GM12878 (cell line): ENCODE data around the gene TMEM214. TPM values are rescaled to one million over a fixed set of nuclear protein-coding genes. Genes with fewer than 3 reads are reported as not detected.

Source experiments
- CEBPZ ChIP-seq: fragments of 150-350 bp; IDR thresholded peaks from 2 replicates; pipeline ENCODE4 v1.6.1; 2016; ENCODE audit warnings: low read depth, low read length
- CREM ChIP-seq: IDR thresholded peaks from 2 replicates; pipeline ENCODE4 v1.6.1; 2014; ENCODE audit warnings: antibody characterized with exemption, low read depth
- DPF2 ChIP-seq: fragments of 450-650 bp; IDR thresholded peaks from 2 replicates; pipeline ENCODE4 v1.6.1; 2017; ENCODE audit warnings: mild to moderate bottlenecking
- FOXM1 ChIP-seq: IDR thresholded peaks from 2 replicates; pipeline ENCODE4 v1.6.1; 2012; ENCODE audit warnings: low read depth, mild to moderate bottlenecking, inconsistent platforms, low read length, moderate library complexity
- GABPA ChIP-seq: IDR thresholded peaks from 2 replicates; pipeline ENCODE4 v1.6.1; 2014; ENCODE audit warnings: antibody characterized with exemption, low read depth, mild to moderate bottlenecking, inconsistent platforms
- GATAD2B ChIP-seq: fragments of 450-650 bp; conservative IDR thresholded peaks from 2 replicates; pipeline ENCODE4 v1.6.1; 2017; ENCODE audit warnings: low read depth, mild to moderate bottlenecking, moderate library complexity
- HDGF ChIP-seq: fragments of 450-650 bp; IDR thresholded peaks from 2 replicates; pipeline ENCODE4 v1.6.1; 2016; ENCODE audit warnings: antibody characterized with exemption
- JUND ChIP-seq: IDR thresholded peaks from 2 replicates; pipeline ENCODE4 v1.6.1; 2012; ENCODE audit warnings: low read depth, mild to moderate bottlenecking, low read length, improper control_type of control experiment, moderate library complexity
- RCOR1 ChIP-seq: conservative IDR thresholded peaks from 2 replicates; pipeline ENCODE4 v1.6.1; 2012; ENCODE audit warnings: low read depth, low read length, improper control_type of control experiment
- SKIL ChIP-seq: fragments of 450-650 bp; IDR thresholded peaks from 2 replicates; pipeline ENCODE4 v1.6.1; 2017; ENCODE audit warnings: mild to moderate bottlenecking, low read depth, inconsistent platforms; ENCODE audit not compliant: poor library complexity, severe bottlenecking
- YY1 ChIP-seq: IDR thresholded peaks from 2 replicates; pipeline ENCODE4 v1.6.1; 2011; ENCODE audit warnings: low read depth, mild to moderate bottlenecking, low read length
- polyA plus RNA-seq, 11 experiments: library from polyadenylated mRNA; depleted of rRNA in 4 of 11; unstranded in 6 of 11; stranded (reverse) in 5 of 11; fragments of >200 nt; fragmentation: Nextera tagmentation in 4 of 11; fragmentation: Illumina TruSeq in 1 of 11; extraction: Ambion mirVana in 4 of 11; extraction: Trizol in 1 of 11; gene quantifications; 1 replicate in 1 of 11; 2 replicates in 10 of 11; pipeline versions ENCODE4 v1.2.1 to v1.2.3, GENCODE V29; 2011 to 2016; ENCODE audit warnings: inconsistent platforms in 2 of 11, missing spikeins in 2 of 11, low read depth in 1 of 11
- total RNA-seq, 4 experiments: library from RNA; depleted of rRNA in 3 of 4; stranded (reverse); fragments of >200 nt in 3 of 4; fragmentation: Illumina TruSeq in 1 of 4; extraction: Trizol in 1 of 4; gene quantifications; 2 replicates each; pipeline versions ENCODE4 v1.2.1 to v1.2.3, GENCODE V29; 2013 to 2021
- TF ChIP-seq, protein P1 (sequence below): fragments of 450-650 bp; IDR thresholded peaks from 2 replicates; pipeline ENCODE4 v1.6.1; 2017; ENCODE audit warnings: mild to moderate bottlenecking, moderate library complexity
- TF ChIP-seq, protein P2 (sequence below): fragments of 450-650 bp; formaldehyde crosslinking; IDR thresholded peaks from 2 replicates; pipeline ENCODE4 v1.5.0; 2022; ENCODE audit warnings: mild to moderate bottlenecking, missing genetic modification characterization
- TF ChIP-seq, protein P3 (sequence below): fragments of 450-650 bp; IDR thresholded peaks from 2 replicates; pipeline ENCODE4 v1.6.1; 2017; ENCODE audit warnings: borderline replicate concordance

The TMEM214 gene
- total and polyA plus RNA-seq, 10 of the 15 experiments (the other 5 are each of a cell fraction or from before 2014, with no cell fraction given), result 10.4 to 79.2 (median 45.0) TPM

DNA sequence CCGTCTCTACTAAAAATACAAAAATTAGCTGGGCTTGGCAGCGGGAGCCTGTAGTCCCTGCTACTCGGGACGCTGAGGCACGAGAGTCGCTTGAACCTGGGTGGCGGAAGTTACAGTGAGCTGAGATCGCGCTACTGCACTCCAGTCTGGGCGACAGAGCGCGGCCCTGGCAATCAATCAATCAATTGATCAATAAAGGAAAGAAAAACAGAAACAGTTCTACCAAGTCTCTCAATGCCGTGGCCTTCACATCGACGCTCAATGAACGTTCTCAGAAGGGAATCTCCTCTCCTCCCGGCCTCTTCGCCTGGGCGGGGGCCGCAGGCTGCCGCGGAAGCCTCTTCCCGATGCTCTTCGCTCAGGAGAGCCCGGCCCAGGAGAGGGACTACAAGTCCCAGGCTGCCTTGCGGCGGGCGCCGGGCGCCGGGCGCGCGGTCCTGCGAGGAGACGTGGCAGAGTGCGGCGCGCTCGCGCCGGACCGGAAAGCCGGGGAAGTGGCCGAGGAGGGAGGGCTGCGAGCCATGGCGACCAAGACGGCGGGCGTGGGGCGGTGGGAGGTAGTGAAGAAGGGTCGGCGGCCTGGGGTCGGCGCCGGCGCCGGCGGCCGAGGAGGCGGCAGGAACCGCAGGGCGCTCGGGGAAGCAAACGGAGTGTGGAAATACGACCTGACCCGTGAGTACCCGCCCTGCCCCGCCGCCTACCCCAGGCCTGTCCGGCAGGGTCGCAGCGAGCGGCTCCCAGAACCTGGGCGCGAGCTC, at the start of gene TMEM214 (continued):
- TF ChIP-seq GATAD2B (peak; percentile 85), JUND (no peak), SKIL (no peak), DPF2 (0 out of 2 replicates have a peak, but pooled peaks have one; percentile 53), HDGF (no peak; the same call in 1 of the 2 replicates), YY1 (peak; percentile 88), CREM (peak; percentile 73), RCOR1 (no peak), CEBPZ (no peak), GABPA (no peak), FOXM1 (no peak)
- TF ChIP-seq, protein P1, sequence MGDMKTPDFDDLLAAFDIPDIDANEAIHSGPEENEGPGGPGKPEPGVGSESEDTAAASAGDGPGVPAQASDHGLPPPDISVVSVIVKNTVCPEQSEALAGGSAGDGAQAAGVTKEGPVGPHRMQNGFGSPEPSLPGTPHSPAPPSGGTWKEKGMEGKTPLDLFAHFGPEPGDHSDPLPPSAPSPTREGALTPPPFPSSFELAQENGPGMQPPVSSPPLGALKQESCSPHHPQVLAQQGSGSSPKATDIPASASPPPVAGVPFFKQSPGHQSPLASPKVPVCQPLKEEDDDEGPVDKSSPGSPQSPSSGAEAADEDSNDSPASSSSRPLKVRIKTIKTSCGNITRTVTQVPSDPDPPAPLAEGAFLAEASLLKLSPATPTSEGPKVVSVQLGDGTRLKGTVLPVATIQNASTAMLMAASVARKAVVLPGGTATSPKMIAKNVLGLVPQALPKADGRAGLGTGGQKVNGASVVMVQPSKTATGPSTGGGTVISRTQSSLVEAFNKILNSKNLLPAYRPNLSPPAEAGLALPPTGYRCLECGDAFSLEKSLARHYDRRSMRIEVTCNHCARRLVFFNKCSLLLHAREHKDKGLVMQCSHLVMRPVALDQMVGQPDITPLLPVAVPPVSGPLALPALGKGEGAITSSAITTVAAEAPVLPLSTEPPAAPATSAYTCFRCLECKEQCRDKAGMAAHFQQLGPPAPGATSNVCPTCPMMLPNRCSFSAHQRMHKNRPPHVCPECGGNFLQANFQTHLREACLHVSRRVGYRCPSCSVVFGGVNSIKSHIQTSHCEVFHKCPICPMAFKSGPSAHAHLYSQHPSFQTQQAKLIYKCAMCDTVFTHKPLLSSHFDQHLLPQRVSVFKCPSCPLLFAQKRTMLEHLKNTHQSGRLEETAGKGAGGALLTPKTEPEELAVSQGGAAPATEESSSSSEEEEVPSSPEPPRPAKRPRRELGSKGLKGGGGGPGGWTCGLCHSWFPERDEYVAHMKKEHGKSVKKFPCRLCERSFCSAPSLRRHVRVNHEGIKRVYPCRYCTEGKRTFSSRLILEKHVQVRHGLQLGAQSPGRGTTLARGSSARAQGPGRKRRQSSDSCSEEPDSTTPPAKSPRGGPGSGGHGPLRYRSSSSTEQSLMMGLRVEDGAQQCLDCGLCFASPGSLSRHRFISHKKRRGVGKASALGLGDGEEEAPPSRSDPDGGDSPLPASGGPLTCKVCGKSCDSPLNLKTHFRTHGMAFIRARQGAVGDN, result 0 out of 2 replicates have a peak, but pooled peaks have one; percentile 33
- TF ChIP-seq, protein P2, sequence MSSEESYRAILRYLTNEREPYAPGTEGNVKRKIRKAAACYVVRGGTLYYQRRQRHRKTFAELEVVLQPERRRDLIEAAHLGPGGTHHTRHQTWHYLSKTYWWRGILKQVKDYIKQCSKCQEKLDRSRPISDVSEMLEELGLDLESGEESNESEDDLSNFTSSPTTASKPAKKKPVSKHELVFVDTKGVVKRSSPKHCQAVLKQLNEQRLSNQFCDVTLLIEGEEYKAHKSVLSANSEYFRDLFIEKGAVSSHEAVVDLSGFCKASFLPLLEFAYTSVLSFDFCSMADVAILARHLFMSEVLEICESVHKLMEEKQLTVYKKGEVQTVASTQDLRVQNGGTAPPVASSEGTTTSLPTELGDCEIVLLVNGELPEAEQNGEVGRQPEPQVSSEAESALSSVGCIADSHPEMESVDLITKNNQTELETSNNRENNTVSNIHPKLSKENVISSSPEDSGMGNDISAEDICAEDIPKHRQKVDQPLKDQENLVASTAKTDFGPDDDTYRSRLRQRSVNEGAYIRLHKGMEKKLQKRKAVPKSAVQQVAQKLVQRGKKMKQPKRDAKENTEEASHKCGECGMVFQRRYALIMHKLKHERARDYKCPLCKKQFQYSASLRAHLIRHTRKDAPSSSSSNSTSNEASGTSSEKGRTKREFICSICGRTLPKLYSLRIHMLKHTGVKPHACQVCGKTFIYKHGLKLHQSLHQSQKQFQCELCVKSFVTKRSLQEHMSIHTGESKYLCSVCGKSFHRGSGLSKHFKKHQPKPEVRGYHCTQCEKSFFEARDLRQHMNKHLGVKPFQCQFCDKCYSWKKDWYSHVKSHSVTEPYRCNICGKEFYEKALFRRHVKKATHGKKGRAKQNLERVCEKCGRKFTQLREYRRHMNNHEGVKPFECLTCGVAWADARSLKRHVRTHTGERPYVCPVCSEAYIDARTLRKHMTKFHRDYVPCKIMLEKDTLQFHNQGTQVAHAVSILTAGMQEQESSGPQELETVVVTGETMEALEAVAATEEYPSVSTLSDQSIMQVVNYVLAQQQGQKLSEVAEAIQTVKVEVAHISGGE (CRISPR knock-in tag), result no peak
- TF ChIP-seq, protein P3, sequence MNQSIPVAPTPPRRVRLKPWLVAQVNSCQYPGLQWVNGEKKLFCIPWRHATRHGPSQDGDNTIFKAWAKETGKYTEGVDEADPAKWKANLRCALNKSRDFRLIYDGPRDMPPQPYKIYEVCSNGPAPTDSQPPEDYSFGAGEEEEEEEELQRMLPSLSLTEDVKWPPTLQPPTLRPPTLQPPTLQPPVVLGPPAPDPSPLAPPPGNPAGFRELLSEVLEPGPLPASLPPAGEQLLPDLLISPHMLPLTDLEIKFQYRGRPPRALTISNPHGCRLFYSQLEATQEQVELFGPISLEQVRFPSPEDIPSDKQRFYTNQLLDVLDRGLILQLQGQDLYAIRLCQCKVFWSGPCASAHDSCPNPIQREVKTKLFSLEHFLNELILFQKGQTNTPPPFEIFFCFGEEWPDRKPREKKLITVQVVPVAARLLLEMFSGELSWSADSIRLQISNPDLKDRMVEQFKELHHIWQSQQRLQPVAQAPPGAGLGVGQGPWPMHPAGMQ, result no peak
